ENCODE measurements around the gene CSAD.
A peak's percentile ranks its signal among the peaks of the same experiment; 100 is the strongest.

The CSAD gene

DNA sequence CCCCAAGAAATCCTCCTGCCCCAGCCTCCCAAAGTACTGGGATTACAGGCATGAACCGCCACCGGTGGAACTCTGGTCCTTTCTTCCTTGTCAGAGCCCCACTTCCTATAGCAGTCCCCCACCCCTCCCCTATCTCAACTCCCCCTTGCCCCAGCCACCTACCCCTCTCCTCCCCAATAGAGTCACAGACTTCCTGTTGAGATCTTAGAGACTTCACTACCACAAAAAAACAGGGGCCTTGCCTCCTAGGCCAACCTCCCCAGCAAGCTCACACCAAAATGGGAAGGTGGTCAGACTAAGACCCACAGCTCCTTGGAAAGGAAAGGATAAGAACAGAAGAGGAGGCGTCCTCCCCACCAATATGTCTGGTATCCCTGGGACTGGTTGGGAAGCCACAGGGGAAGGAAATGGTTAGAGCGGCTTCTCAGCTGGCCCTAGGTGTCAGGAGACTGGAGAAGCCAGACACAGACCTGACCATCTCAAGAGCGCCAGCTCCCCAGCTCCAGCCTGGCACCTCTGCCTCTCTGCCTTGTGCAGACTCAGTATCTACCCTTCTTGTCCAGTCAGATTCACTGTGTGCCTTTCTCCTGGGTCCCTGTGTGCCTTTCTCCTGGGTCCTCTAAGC, 17.9 kb upstream of the CSAD start:
- no peak overlapping the region for H2AFZ ChIP-seq (ENCODE audit: low read length)
- DNase-seq = peak; percentile 56
- H3K36me3 ChIP-seq (replicated peaks; ENCODE audit: insufficient read depth, low read length) = peaks cover 54% of the 10 kb centered on the region
- H3K27me3 ChIP-seq (replicated peaks; ENCODE audit: insufficient read depth, low read length) = no peaks in the 10 kb centered on the region
- peak overlapping the region; percentile 99 for H3K9ac ChIP-seq (ENCODE audit: low read length)
- no peaks in the 10 kb centered on the region for H3K9me3 ChIP-seq (replicated peaks; ENCODE audit: insufficient read depth, low read length)
- H3K27ac ChIP-seq (ENCODE audit: low read length) = peak overlapping the region; percentile 99
- no peak for TF ChIP-seq EZH2 (optimal IDR thresholded peaks at IDR 0.05; ENCODE audit: low read depth, low read length)
- TF ChIP-seq EZH2phosphoT487 (IDR thresholded peaks at IDR 0.05; ENCODE audit: low read length) = no peak
- no peak for TF ChIP-seq CTCF (IDR thresholded peaks at IDR 0.05; ENCODE audit: low read length)
- H3K4me2 ChIP-seq (ENCODE audit: low read depth, low read length) = peak overlapping the region; percentile 97
- H3K4me3 ChIP-seq (ENCODE audit: low read length) = peak overlapping the region; percentile 94
- H4K20me1 ChIP-seq (ENCODE audit: insufficient read depth, low read length) = peaks cover 38% of the 10 kb centered on the region
- peaks cover 44% of the 10 kb centered on the region for H3K4me1 ChIP-seq (ENCODE audit: low read length)
- H3F3A ChIP-seq (ENCODE audit: insufficient read depth, low read length) = peaks cover 97% of the 10 kb centered on the region
- H3K9me2 ChIP-seq (replicated peaks; ENCODE audit: insufficient read depth, low read length) = no peaks in the 10 kb centered on the region
- H3K79me2 ChIP-seq (ENCODE audit: low read length) = peaks cover 94% of the 10 kb centered on the region

GRCh38 chr12:53197011-53197640, 16.4 kb upstream of the CSAD start:
- Histone ChIP-seq H4K20me1 (ENCODE audit: insufficient read depth, low read length) (peaks cover 52% of the 10 kb centered on the region), H3K4me2 (ENCODE audit: low read depth, low read length) (peak overlapping the region; percentile 97), H3K79me2 (ENCODE audit: low read length) (peaks cover 86% of the 10 kb centered on the region), H2AFZ (ENCODE audit: low read length) (no peak overlapping the region), H3K36me3 (replicated peaks; ENCODE audit: insufficient read depth, low read length) (peaks cover 67% of the 10 kb centered on the region), H3K9me3 (replicated peaks; ENCODE audit: insufficient read depth, low read length) (no peaks in the 10 kb centered on the region), H3K9me2 (replicated peaks; ENCODE audit: insufficient read depth, low read length) (no peaks in the 10 kb centered on the region), H3K4me3 (ENCODE audit: low read length) (peak overlapping the region; percentile 94), H3K27me3 (replicated peaks; ENCODE audit: insufficient read depth, low read length) (no peaks in the 10 kb centered on the region), H3K9ac (ENCODE audit: low read length) (peak overlapping the region; percentile 99), H3K27ac (ENCODE audit: low read length) (peak overlapping the region; percentile 99), H3K4me1 (ENCODE audit: low read length) (peaks cover 44% of the 10 kb centered on the region), H3F3A (ENCODE audit: insufficient read depth, low read length) (peaks cover 97% of the 10 kb centered on the region)
- DNase-seq = no peak
- no peak for TF ChIP-seq CTCF (IDR thresholded peaks at IDR 0.05; ENCODE audit: low read length)
- no peak for TF ChIP-seq EZH2phosphoT487 (IDR thresholded peaks at IDR 0.05; ENCODE audit: low read length)
- no peak for TF ChIP-seq EZH2 (optimal IDR thresholded peaks at IDR 0.05; ENCODE audit: low read depth, low read length)

GRCh38 chr12:53196486-53196885, 15.8 kb upstream of the CSAD start:
- H3F3A ChIP-seq (ENCODE audit: insufficient read depth, low read length) = peaks cover 97% of the 10 kb centered on the region
- no peaks in the 10 kb centered on the region for H3K27me3 ChIP-seq (replicated peaks; ENCODE audit: insufficient read depth, low read length)
- peaks cover 81% of the 10 kb centered on the region for H3K79me2 ChIP-seq (ENCODE audit: low read length)
- peak overlapping the region; percentile 94 for H3K4me3 ChIP-seq (ENCODE audit: low read length)
- peak; percentile 29 for DNase-seq
- H2AFZ ChIP-seq (ENCODE audit: low read length) = no peak overlapping the region
- H4K20me1 ChIP-seq (ENCODE audit: insufficient read depth, low read length) = peaks cover 59% of the 10 kb centered on the region
- peak overlapping the region; percentile 97 for H3K4me2 ChIP-seq (ENCODE audit: low read depth, low read length)
- H3K4me1 ChIP-seq (ENCODE audit: low read length) = peaks cover 41% of the 10 kb centered on the region
- H3K9me3 ChIP-seq (replicated peaks; ENCODE audit: insufficient read depth, low read length) = no peaks in the 10 kb centered on the region
- TF ChIP-seq EZH2phosphoT487 (IDR thresholded peaks at IDR 0.05; ENCODE audit: low read length) (no peak), CTCF (IDR thresholded peaks at IDR 0.05; ENCODE audit: low read length) (peak; percentile 14; the same call in 1 of the 2 replicates)
- H3K9ac ChIP-seq (ENCODE audit: low read length) = peak overlapping the region; percentile 99
- no peaks in the 10 kb centered on the region for H3K9me2 ChIP-seq (replicated peaks; ENCODE audit: insufficient read depth, low read length)
- H3K36me3 ChIP-seq (replicated peaks; ENCODE audit: insufficient read depth, low read length) = peaks cover 72% of the 10 kb centered on the region
- peak overlapping the region; percentile 99 for H3K27ac ChIP-seq (ENCODE audit: low read length)

Data from MM.1S (cell line).